Posterior cingulate gyrus (tissue), 11 donors: Measurements from ENCODE around the gene KCTD1.

ENCODE experiments used
- DNase-seq, 10 donors: peaks; one replicate each; pipeline versions ENCODE4 v3.0.0 to v3.0.0-alpha.2; 2020 to 2021; ENCODE audit warnings: mixed read lengths in 3 of 10
- intact Hi-C: fragments of 100-400 bp; cut with DNase I; formaldehyde crosslinking; loops from one replicate; pipeline ENCODE4 v1.15.1; 2023

KCTD1 gene

DNA sequence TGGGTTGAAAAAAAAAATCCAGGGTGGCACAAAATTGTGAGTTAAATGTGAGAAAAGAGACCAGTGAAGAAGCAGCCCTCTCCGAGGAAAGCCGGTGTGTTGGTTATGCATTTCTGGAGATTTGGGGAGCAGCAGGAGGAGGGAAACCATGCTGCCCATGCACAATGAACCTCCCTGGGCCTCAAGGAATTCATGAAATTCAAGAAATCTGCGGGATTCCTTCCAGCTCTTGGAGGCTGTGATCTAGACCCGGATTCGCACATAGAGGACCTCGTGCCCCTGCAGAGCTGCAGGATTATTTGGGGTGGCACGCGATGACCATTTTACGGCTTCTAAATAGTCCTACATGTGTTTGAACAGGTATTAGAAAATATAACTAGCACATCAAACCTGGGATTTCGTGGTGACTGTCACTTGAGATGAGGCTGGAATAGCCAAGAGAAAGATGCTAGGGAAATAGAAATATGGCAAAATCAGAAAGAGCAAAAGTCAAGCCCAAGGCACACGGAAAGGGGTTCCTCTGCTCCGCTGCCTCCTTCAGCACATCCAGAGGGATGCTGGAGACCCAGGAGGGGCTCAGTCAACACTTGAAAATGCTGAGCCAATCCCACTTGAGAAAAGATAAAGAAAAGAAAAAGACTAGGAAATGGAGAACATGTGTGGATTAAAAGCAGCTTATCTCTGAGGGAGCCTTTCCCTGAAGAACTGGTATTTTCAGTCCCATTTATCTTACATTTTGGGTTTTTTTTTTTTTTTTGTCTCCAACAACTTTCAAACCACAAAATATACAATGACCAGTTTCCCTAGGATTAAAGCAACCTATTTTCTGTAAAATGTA is 22.0 kb downstream of the KCTD1 start:
- DNase-seq: no peak
- intact Hi-C loops: no loop called here

- intact Hi-C loops: no loop called here
- DNase-seq: no peak
These were observed 23.6 kb downstream of the KCTD1 start for GRCh38 chr18:26524504-26525351.

GRCh38 chr18:26524002-26524401 is 24.4 kb downstream of the KCTD1 start:
- DNase-seq: no peak
- intact Hi-C loops: no loop called here

DNA sequence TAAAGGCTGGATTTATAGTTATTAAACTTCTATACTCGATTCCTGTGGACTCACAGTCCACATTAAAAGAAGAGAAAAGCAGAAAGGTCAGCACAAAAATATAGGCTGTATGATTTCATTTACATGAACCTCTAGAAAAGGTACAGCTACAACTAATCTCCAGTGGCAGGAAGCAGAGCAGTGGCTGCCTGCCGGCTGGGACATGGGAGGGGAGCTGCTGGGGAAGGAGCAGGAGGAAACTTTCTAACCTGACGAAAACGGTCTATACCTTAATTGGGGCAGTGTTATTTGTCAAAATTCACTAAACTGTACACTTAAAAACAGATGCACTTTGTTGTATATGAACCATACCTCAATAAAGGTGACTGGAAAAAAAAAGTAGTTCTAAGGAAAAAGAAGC is 26.7 kb downstream of the KCTD1 start:
- no peak for DNase-seq
- intact Hi-C loops: no loop called here

DNA sequence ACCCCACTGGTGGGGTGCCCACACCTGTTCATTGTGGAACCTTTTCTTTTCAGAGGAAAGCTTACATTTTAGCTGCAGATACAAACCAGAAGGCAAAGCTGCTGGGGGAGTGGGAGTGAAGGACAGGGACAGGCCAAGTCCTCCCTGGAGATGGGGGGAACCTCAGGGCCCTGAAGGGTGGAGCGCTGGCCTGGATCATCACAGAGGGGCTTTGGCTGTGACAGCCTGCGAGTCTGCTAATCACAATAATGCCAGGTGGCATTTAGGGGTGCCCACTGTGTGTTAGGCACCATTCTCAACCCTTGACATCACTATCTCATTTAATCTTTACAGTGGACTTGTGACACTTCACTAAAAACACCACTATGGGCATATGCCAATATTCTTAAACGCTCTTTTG is 27.4 kb downstream of the KCTD1 start:
- intact Hi-C loops: no loop called here
- no peak for DNase-seq

DNA sequence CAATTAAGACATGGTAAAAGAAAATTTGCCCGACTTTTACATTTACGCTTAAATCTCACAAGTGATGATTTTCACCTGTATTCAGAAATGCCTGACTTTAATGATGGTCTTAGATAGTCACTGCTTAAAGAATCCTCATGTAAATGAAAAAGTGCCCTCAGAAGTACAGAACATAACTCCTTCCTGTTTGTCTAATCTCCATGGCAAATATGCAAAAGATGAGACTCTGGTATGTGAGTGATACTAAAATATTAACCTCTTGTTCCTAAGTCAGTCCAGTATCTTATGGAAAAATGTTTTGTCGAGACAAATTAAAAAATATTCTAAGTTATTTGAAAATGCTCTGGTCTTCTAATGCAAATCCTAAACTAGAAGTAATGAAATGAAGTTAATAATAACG is 29.2 kb downstream of the KCTD1 start:
- no peak for DNase-seq
- intact Hi-C loops: no loop called here

- no peak for DNase-seq
- intact Hi-C loops: no loop called here
These were observed 31.4 kb downstream of the KCTD1 start for GRCh38 chr18:26516964-26517363.

DNA sequence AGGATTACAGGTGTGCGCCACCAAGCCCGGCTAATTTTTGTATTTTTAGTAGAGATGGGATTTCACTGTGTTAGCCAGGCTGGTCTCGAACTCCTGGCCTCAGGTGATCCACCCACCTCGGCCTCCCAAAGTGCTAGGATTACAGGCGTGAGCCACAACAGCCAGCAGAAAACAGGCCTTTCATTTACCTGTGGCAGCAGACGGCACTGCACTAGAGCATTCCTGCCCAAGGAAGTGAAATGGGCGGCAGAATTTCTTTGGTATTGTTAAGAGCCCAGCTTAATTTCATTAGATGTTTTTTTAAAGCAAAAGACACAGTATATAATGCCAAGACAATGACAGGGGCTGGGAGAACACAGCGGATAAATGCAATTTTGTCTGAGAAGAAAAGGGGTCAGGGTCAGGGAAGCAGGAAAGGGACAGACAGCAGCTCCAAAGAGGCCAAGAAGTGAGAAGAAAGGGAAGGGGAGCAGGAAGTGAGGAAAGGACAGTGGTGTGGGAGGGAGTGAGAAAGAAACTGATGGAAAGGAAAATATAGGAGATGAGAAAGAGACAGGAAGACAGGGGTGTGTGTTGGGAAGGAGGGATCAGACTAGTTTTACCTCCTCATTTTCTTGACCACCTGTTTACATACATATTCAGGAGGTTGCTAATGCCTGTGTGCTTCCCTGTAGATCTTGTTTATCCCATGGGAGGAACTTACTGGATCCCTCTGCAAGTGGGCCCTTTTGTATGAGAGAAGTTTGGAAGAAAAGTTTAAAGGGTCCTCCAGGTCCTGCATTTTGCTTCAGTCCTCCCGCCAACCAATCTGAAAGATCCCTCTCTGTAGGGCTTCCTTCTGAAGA is 32.5 kb downstream of the KCTD1 start:
- DNase-seq: peak in 1 of 10 donors; percentile 41
- intact Hi-C loops: no loop called here

DNA sequence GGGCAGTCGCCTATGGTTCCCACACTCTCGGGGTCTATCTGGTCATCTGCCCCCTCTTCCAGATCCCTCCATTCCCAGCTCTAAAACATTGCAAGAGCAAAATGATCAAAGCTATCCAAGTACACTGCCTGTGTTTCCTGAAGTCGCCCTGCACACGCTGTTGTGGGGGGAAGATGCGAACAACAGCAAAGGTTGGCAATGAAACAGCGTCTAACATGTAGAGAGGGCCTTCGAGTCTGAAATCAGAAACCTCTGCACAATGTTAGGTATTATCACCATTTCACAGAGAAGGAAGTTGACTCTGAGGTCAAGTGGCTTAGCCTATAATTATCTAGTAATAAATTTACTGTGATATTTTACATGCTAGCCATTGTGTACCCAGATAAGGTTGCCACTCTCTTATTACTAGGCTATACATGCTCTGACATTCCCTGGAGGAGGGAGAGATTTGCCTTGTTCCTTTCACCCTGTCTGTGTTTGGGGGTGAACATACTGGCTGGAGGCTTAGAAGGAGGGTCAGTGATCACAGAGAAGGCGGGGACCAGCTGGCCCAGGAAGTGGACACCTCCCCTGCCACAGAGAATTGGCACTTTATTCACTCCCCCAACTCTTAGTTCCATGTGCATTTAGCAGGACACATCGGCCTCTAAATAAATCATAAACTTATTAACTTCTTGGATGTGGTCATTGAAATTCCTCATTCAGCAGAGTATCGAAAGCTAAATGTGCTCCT is 36.8 kb downstream of the KCTD1 start:
- no peak for DNase-seq
- intact Hi-C loops: no loop called here

DNA sequence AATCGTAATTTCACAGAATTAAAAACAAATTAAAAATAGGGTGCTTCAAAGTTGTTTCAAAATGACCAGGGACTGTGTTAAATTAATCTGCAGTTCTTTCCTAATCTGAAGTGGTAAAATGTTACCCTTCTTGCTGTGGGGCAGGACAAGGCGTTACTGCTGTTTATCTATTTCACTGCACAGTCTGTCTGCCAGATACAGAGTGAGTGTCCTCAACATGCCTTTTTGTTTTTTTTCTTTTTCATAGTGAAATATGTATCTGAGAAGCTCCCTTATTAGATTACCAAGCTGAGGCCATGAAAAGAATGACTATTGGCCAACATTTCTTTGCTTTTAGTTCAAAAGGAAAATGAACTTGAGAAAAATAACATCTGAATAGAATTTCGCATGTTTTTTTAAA is 38.0 kb downstream of the KCTD1 start:
- intact Hi-C loops: no loop called here
- no peak for DNase-seq

GRCh38 chr18:26506012-26506411 is 42.3 kb downstream of the KCTD1 start:
- intact Hi-C loops: no loop called here
- no peak for DNase-seq

DNA sequence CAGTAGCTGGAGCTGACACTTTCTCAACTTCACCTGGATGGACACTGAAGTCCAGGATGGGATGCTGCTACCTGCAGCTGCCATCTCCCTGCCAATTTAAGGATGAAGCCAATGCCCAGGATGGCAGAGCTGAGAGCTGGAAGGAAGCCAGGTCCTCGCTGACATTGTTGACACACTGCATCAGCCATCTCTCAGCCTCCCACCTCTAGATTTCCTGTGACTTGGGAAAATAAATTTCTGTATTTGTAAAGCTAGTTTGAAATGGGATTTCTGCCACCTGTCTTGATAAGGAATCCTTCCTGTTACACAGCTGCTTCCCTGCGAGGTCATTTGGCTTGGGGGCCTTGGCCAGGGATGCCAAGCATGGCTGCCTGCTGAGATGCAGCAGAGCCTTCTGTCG is 43.5 kb downstream of the KCTD1 start:
- no peak for DNase-seq
- intact Hi-C loops: no loop called here

GRCh38 chr18:26503382-26503781 is 45.0 kb downstream of the KCTD1 start:
- intact Hi-C loops: no loop called here
- no peak for DNase-seq

DNA sequence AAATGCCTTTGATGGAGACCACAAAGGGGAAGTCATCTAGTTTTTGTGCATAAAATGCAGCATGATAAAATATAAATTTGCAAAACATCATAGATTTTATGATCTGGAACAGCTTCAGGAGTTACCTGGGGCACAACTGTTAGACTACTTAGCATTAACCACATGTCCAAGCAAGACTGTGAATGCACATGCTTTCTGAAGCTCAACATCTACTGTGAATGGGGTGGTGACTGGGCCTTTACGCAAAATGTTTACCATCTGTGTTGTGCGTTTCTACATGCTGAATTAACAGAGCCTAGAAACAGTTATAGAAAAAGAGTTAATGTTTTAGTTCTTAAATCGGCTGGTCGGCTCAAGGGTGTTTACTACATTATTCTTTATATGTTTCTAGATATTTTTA is 45.5 kb downstream of the KCTD1 start:
- no peak for DNase-seq
- intact Hi-C loops: no loop called here

- no peak for DNase-seq
- intact Hi-C loops: no loop called here
These were observed 50.5 kb downstream of the KCTD1 start for GRCh38 chr18:26497866-26498265.

DNA sequence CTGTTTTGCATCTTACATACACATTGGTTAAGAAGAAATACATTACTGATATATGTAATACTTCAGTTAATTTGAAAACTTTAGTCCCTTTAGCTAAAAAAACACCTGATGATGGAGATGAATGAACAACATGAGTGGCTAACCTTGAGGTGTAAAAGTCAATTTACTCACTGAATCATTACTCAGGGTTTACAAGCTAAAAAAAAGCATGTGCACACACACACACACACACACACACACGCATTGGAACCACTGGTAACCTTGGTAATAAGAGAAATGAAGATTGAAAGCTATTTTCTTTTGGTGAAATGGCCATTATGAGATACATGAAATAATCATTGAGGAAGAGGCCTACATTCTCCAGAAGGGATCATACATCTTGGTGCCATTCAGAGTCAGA is 51.8 kb downstream of the KCTD1 start:
- intact Hi-C loops: no loop called here
- DNase-seq: no peak

DNA sequence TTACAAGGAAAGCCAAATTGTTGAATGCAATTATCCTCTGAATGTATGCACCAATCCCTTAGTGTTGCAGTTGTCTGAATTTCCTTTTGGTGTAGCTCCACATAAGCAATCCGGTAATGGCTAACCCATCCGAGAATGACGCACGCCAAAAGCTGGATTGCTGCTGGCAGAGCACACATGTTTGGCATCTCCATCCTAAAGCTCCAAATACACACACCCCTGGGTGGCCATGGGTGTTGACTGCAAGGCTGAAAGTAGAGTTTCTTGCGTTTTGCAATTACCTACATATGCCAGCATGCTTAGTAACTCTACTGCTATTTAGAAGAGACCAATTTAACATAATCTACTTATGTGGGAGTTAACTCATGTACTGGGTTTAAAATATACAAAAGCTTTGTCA is 53.1 kb downstream of the KCTD1 start:
- intact Hi-C loops: no loop called here
- peak in 5 of 10 donors; percentile 48 to 90 (median 83) for DNase-seq

- DNase-seq: no peak
- intact Hi-C loops: no loop called here
These were observed 55.3 kb downstream of the KCTD1 start for GRCh38 chr18:26493021-26493420.

DNA sequence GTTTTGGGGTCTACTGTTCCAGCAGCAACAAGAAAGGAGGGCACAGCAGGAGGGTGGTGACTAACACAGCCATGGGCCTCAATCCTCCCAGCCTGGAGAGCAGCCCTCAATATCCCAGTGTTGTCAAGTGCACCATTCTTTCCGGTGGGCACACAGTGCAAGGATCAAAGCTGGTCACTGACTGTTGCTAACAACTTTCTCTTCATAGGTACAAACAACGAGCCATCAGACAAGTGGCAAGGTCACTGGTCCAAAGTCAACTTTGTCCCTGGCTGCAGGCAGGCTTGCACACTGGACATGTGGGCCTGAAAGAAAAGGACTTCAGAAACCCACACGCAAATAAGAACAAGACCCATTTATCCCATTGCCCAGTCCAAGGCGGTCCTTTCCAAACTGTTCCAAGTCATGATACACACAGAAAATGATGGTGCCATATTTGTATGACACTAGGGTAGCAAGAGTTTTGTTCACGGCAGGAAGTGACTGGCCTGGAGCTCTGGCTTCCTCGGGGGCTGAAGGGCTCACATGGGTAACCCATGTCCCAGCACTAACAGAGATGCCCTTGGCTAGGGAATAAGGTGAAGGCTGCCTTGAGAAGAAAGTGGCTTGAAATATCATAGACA is 57.0 kb downstream of the KCTD1 start:
- intact Hi-C loops: no loop called here
- no peak for DNase-seq

GRCh38 chr18:26489881-26490280 is 58.5 kb downstream of the KCTD1 start:
- intact Hi-C loops: no loop called here
- no peak for DNase-seq
